K562 (cell line): Measurements from ENCODE around the gene GARNL3. TPM values are rescaled to one million over a fixed set of nuclear protein-coding genes. Genes with fewer than 3 reads are reported as not detected.

Experiments used
- ATAC-seq: fragments of 200-7000 bp; cut with Tn5 transposase; 3 replicates; pipeline ENCODE4 v1.9.1; 2020; ENCODE audit warnings: moderate library complexity
- BruUV-seq: library from RNA; stranded (reverse); fragments of 400-500 nt; replicated peaks from 2 replicates; lab custom pipeline; 2021; lab: Mats Ljungman, UMichigan
- CTCF ChIA-PET: fragments of 300-600 bp; formaldehyde crosslinking; extraction: SDS; loops from one replicate; lab custom pipeline; 2021; ENCODE audit warnings: low intra/inter-chr PET ratio; lab: Yijun Ruan, JAX
- POLR2A ChIA-PET: fragments of 300-600, 350-650 bp; sonication (Branson Sonifier 250); formaldehyde crosslinking; extraction: SDS; loops from one replicate; lab custom pipeline; 2021; ENCODE audit warnings: antibody characterized with exemption, inconsistent platforms; lab: Yijun Ruan, JAX
- DNase-seq, 4 experiments: peaks; one replicate each; pipeline versions ENCODE4 v3.0.0 to v3.0.0-alpha.2; 2011 to 2018; ENCODE audit warnings: low spot score in 3 of 4, mixed read lengths in 3 of 4; ENCODE audit errors: extremely low read depth in 1 of 4
- FAIRE-seq: peaks from 2 replicates; lab custom pipeline; 2011; peaks lifted over from hg19 to GRCh38; lab: Jason Lieb, UNC
- H2AFZ ChIP-seq: 2 replicates; pipeline ENCODE4 v1.6.0; 2011; ENCODE audit warnings: low read depth, low read length, control low read depth, inconsistent platforms
- H3K27ac ChIP-seq: fragments of 200-600 bp; 3 replicates; pipeline ENCODE4 v1.8.0; 2011; ENCODE audit warnings: low read depth, mild to moderate bottlenecking, control low read depth, inconsistent platforms, low read length, moderate library complexity, mixed read lengths; ENCODE audit errors: extremely low read depth
- H3K27me3 ChIP-seq, 2 experiments: fragments of 300-600 bp in 1 of 2; 2 replicates in 1 of 2; 3 replicates in 1 of 2; pipeline versions ENCODE4 v1.6.0 to v1.8.0; 2011; ENCODE audit warnings: inconsistent platforms in 2 of 2, low read length in 2 of 2, mild to moderate bottlenecking in 1 of 2, mixed read lengths in 1 of 2, moderate library complexity in 1 of 2; ENCODE audit not compliant: control insufficient read depth in 2 of 2, insufficient read depth in 2 of 2
- H3K36me3 ChIP-seq: fragments of 300-600 bp; 3 replicates; pipeline ENCODE4 v1.8.0; 2011; ENCODE audit warnings: mild to moderate bottlenecking, low read length, inconsistent platforms; ENCODE audit not compliant: control insufficient read depth, insufficient read depth
- H3K4me1 ChIP-seq, 2 experiments: fragments of 200-600 bp in 1 of 2; replicated peaks in 1 of 2; 2 replicates in 1 of 2; 3 replicates in 1 of 2; pipeline versions ENCODE4 v1.5.1 to v1.8.0; 2011; ENCODE audit warnings: inconsistent platforms in 2 of 2, low read length in 2 of 2, mild to moderate bottlenecking in 1 of 2, mixed read lengths in 1 of 2, moderate library complexity in 1 of 2; ENCODE audit not compliant: control insufficient read depth in 2 of 2, insufficient read depth in 2 of 2
- H3K4me2 ChIP-seq: 2 replicates; pipeline ENCODE4 v1.6.1; 2011; ENCODE audit warnings: low read length, control low read depth, inconsistent platforms, mixed read lengths; ENCODE audit not compliant: insufficient read depth
- H3K4me3 ChIP-seq: fragments of 200-600 bp; sonication (generic), shearing (Covaris generic); 2 replicates; pipeline ENCODE4 v1.5.1; 2016; ENCODE audit warnings: control low read depth, inconsistent platforms
- H3K79me2 ChIP-seq: fragments of 200-600 bp; 3 replicates; pipeline ENCODE4 v1.8.0; 2011; ENCODE audit warnings: low read length, inconsistent platforms; ENCODE audit not compliant: control insufficient read depth, insufficient read depth
- H3K9ac ChIP-seq, 2 experiments: 2 replicates each; pipeline versions ENCODE4 v1.6.0 to v1.6.1; 2011; ENCODE audit warnings: low read depth in 2 of 2, low read length in 2 of 2, control low read depth in 1 of 2, inconsistent platforms in 1 of 2, mild to moderate bottlenecking in 1 of 2, mixed read lengths in 1 of 2; ENCODE audit not compliant: insufficient read depth in 1 of 2
- H3K9me1 ChIP-seq: one replicate; pipeline ENCODE4 v1.6.0; 2011; ENCODE audit warnings: inconsistent platforms, mild to moderate bottlenecking, low read length, moderate library complexity; ENCODE audit not compliant: control insufficient read depth, insufficient read depth
- H3K9me3 ChIP-seq: replicated peaks from 2 replicates; pipeline ENCODE4 v1.5.1; 2011; ENCODE audit warnings: low read depth, low read length, inconsistent platforms; ENCODE audit not compliant: control insufficient read depth, insufficient read depth
- H4K20me1 ChIP-seq: replicated peaks from 2 replicates; pipeline ENCODE4 v1.6.1; 2011; ENCODE audit warnings: low read length, inconsistent platforms, mixed read lengths; ENCODE audit not compliant: control insufficient read depth, insufficient read depth
- ADNP ChIP-seq: fragments of 200-800 bp; sonication (Bioruptor generic); IDR thresholded peaks from 2 replicates; pipeline ENCODE4 v1.6.1; 2016; ENCODE audit warnings: missing genetic modification characterization, missing compliant biosample characterization
- C11orf30 ChIP-seq: fragments of 450-650 bp; IDR thresholded peaks from 2 replicates; pipeline ENCODE4 v1.6.1; 2016; ENCODE audit warnings: low read depth, mild to moderate bottlenecking
- ESRRB ChIP-seq: fragments of 250-450 bp; sonication (Bioruptor Pico); IDR thresholded peaks from 2 replicates; pipeline ENCODE4 v1.5.0; 2020; ENCODE audit warnings: mild to moderate bottlenecking, moderate library complexity, borderline replicate concordance
- FOXM1 ChIP-seq, 2 experiments: fragments of 450-650 bp in 1 of 2; sonication (generic) in 1 of 2; formaldehyde crosslinking in 1 of 2; IDR thresholded peaks; 2 replicates each; pipeline versions ENCODE4 v1.6.1 to v1.9.0; 2017 to 2022; ENCODE audit warnings: low read depth in 2 of 2, mild to moderate bottlenecking in 2 of 2, missing genetic modification reagents in 1 of 2, moderate library complexity in 1 of 2
- ZBTB7A ChIP-seq: IDR thresholded peaks from 2 replicates; pipeline ENCODE4 v1.6.1; 2011; ENCODE audit warnings: low read depth, mild to moderate bottlenecking, low read length, moderate library complexity, borderline replicate concordance; ENCODE audit not compliant: control insufficient read depth
- ZNF23 ChIP-seq: fragments of 250-450 bp; sonication (Bioruptor Pico); IDR thresholded peaks from 2 replicates; pipeline ENCODE4 v1.4.0; 2020; ENCODE audit warnings: mild to moderate bottlenecking
- ZNF316 ChIP-seq: fragments of 450-650 bp; IDR thresholded peaks from 2 replicates; pipeline ENCODE4 v1.6.1; 2016
- WGBS: fragments of 100-300 bp; shearing (Covaris generic); methylation state at CpG from one replicate; pipeline ENCODE4 v1.1.6; 2016; ENCODE audit warnings: low coverage, mixed read lengths; ENCODE audit not compliant: insufficient coverage; ENCODE audit errors: missing lambda C conversion rate; 5-methylcytosine and 5-hydroxymethylcytosine counted together
- in situ Hi-C: fragments of 300-500 bp; cut with MboI; formaldehyde crosslinking; loops from 4 replicates; pipeline ENCODE4 v1.15.0; 2018; ENCODE audit warnings: inconsistent platforms, mixed read lengths
- intact Hi-C: fragments of 100-400 bp; cut with micrococcal nuclease; formaldehyde crosslinking; loops from 2 replicates; pipeline ENCODE4 v1.14.2; 2022
- polyA plus RNA-seq, 8 experiments: library from polyadenylated mRNA; depleted of rRNA in 4 of 8; stranded (reverse) in 5 of 8; unstranded in 3 of 8; fragments of >200 nt; fragmentation: Nextera tagmentation in 2 of 8; fragmentation: Illumina TruSeq in 1 of 8; extraction: Ambion mirVana in 2 of 8; extraction: Trizol in 1 of 8; gene quantifications; 2 replicates each; pipeline versions ENCODE4 v1.2.1 to v1.2.3, GENCODE V29; 2011 to 2014; ENCODE audit warnings: inconsistent platforms in 1 of 8, missing spikeins in 1 of 8
- total RNA-seq, 7 experiments: library from RNA; depleted of rRNA in 6 of 7; stranded (reverse); fragments of >200 nt in 6 of 7; fragmentation: Illumina TruSeq in 2 of 7; extraction: Trizol in 2 of 7; gene quantifications; 2 replicates each; pipeline versions ENCODE4 v1.2.1 to v1.2.3, GENCODE V29; 2011 to 2021; ENCODE audit warnings: low replicate concordance in 1 of 7

Gene GARNL3
- total and polyA plus RNA-seq, 9 of the 15 experiments (the other 6 are each of a cell fraction or from before 2014, with no cell fraction given): 0.35 to 2.7 (median 1.6) TPM

- no peak for DNase-seq
- no peaks in the 10 kb centered on the region for H3K9me3 ChIP-seq
- no peak overlapping the region for H3K9ac ChIP-seq
- no peak overlapping the region for H3K27ac ChIP-seq
- H3K4me1 ChIP-seq: peaks cover 0 to 7% of the 10 kb centered on the region in 2 experiments; a peak in 2 of 5 replicates
- BruUV-seq: no TSS peak
- H3K4me2 ChIP-seq: no peak overlapping the region
- CTCF ChIA-PET: no interaction called here
- peaks cover 7 to 16% of the 10 kb centered on the region in 2 experiments; a peak in 4 of 5 replicates for H3K27me3 ChIP-seq
- no peaks in the 10 kb centered on the region for H3K36me3 ChIP-seq
- H3K4me3 ChIP-seq: no peak overlapping the region
- TF ChIP-seq C11orf30 (peak; percentile 14; the same call in 1 of the 2 replicates), ZNF316 (peak; percentile 38; the same call in 1 of the 2 replicates), FOXM1 (IDR thresholded peaks at IDR 0.05; ENCODE audit: low read depth) (no peak), FOXM1 (CRISPR knock-in tag; IDR thresholded peaks at IDR 0.05; ENCODE audit: low read depth) (no peak), ADNP (tag) (no peak)
- TF ChIP-seq, all 486 proteins: peak for 2
- Histone ChIP-seq H2AFZ (no peak overlapping the region), H3K9me1 (no peaks in the 10 kb centered on the region), H3K79me2 (no peaks in the 10 kb centered on the region), H4K20me1 (peaks cover 3% of the 10 kb centered on the region; the same call in 1 of the 2 replicates)
- POLR2A ChIA-PET: interaction anchor here (0.6 to 1.2 kb wide), 3 partner anchors 9 to 149 kb away, joined by 3 to 4 read pairs (median 4); no protein-coding TSS in a partner anchor
- in situ Hi-C loops (no loop called here), intact Hi-C loops (no loop called here)
- ATAC-seq (no peak), FAIRE-seq (no peak)
Observed at GRCh38 chr9:127255692-127256091, 8.9 kb upstream of the GARNL3 start.

GRCh38 chr9:127256324-127256723 is 8.2 kb upstream of the GARNL3 start:
- Histone ChIP-seq H3K9me1 (no peaks in the 10 kb centered on the region), H3K79me2 (no peaks in the 10 kb centered on the region), H3K36me3 (no peaks in the 10 kb centered on the region), H3K4me2 (no peak overlapping the region), H3K27me3 (peaks cover 5 to 16% of the 10 kb centered on the region in 2 experiments; a peak in 4 of 5 replicates), H3K4me3 (no peak overlapping the region), H3K27ac (no peak overlapping the region), H3K4me1 (peaks cover 0 to 7% of the 10 kb centered on the region in 2 experiments; a peak in 2 of 5 replicates), H3K9ac (no peak overlapping the region), H3K9me3 (no peaks in the 10 kb centered on the region), H2AFZ (no peak overlapping the region), H4K20me1 (0 out of 2 replicates have a peak, but pooled peaks cover 3% of the 10 kb centered on the region)
- FAIRE-seq (no peak), DNase-seq (no peak), ATAC-seq (no peak)
- ChIA-PET POLR2A (interaction anchor here (1.2 kb wide), 1 partner anchor 9 kb away, joined by 4 read pairs; no protein-coding TSS in a partner anchor), CTCF (no interaction called here)
- BruUV-seq: no TSS peak
- in situ Hi-C loops (no loop called here), intact Hi-C loops (no loop called here)
- TF ChIP-seq ZBTB7A: no peak
- TF ChIP-seq ESRRB (CRISPR knock-in tag): no peak
- no peak for TF ChIP-seq ZNF23 (CRISPR knock-in tag)
- WGBS: 6% methylated on average over 5 of the region's 5 CpGs
